HG03196 (cell line): Measurements from ENCODE around the gene ABLIM2.

Experiments used
- ATAC-seq: cut with Tn5 transposase; IDR thresholded peaks from one replicate; pipeline ENCODE4 v1.9.1; 2021; ENCODE audit not compliant: unreplicated experiment

The ABLIM2 gene

DNA sequence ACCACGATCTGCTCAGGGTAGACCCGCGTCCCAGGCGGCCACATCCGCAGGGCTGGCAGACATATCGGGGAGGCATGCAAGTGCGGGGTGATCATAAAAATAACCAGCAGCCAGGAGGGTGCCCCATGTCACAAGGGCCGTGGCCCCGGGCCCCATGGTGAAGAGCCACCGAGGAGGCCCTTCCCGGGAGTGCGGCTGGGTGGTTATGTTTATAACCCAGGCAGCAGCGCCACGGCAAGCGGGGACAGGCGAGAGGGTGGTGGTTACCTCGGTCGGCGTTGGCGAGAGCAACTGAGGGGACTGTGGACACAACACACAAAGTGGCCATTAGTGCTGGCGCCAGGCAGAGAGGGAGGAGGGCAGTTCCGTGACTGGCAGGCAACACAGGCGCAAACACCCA is 126.2 kb downstream of the ABLIM2 start:
- ATAC-seq, result no peak

DNA sequence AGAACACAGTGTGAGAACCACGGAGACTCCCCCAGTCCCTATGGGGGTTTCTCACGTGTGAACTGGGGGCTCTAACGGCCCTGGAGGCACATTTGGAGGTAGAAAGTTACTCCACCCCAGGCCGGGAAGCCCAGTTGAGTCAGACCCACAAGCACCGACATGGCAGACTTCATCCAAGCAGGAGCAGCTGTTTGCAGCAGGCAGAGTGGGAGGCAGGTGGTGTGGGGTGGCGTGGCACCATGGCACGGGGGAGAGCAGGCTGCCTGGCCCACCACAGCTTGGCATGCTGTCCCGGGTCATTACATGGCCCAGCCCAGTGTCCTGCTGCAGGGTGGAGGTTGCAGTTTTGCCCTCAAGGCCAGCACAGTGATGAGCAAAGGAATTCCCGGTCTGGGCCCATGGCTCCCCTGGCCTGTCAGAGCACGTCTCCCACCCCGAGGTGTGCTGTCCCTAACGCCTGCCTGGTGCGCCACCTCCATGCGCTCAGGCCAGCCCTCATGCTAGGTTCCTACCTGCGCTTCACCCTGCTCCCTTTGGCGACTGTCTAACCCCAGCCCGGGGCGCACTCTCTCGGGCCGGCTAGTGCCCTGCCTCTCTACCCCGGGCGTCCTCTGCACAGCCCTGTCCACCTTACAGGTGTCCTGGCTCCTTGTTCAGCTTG is 128.4 kb downstream of the ABLIM2 start:
- ATAC-seq, result no peak

DNA sequence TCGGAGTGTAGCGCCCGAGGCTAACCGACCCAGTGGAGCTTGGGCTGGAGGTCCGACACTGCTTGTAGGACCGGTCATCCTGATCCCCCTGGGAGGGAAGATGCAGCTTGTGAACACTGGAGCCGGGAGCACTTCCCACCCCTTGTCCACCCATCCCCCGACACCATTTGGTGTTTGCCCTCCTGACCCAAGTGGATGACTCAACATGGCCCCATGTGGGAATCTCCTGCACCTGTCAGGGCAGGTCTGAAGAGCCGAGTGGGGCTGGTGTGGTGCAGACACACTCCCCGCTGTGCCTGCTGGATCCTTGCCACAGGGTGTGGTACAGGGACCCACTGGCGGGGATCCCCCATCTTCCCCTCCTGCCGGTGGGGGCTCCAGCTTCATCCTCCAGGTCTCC is 128.9 kb downstream of the ABLIM2 start:
- ATAC-seq, result no peak

DNA sequence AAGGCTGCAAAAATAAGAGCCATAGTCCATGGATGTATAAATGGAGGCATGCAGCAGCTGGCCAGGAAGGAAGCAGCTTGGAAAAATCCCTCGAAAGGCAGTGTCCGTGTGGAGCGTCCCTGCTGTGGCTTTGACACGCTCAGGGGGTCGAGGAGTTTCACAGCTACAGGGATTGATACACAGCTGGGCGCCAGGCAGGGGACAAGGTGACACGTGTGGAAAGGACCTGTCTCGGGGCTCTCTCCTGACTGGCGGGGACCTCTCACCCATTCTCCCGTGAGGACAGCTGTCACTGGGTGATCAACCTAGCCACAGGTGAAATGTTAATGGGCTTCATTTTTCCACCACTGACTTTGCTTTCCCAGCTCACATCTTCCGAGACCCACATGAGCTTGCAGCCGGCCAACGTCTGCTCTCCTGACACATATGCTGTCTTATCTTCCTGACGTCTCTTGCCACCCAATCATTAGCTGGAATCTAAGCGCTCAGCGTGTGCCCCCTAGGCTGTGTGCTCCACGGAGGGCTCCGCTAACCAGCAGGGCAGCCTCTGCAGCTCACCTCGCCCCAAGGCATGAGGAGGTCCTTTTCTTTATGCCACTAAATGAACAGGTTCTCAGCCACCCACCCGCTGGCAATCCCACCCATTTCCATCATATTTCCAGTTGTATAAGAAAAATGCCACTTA is 129.6 kb downstream of the ABLIM2 start:
- no peak for ATAC-seq

DNA sequence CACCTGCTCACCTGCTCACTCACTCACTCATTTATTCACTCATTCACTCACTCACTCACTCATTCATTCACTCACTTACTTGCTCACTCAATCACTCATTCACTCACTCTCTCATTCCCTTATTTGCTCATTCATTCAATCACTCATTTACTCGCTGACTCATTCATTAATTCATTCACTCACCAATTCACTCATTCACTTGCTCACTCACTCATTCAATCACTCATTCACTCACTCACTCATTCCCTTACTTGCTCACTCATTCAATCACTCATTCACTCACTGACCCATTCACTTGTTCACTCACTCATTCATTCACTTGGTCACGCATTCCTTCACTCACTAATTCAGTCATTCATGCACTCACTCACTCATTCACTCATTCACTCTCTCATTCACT is 130.2 kb downstream of the ABLIM2 start:
- no peak for ATAC-seq

DNA sequence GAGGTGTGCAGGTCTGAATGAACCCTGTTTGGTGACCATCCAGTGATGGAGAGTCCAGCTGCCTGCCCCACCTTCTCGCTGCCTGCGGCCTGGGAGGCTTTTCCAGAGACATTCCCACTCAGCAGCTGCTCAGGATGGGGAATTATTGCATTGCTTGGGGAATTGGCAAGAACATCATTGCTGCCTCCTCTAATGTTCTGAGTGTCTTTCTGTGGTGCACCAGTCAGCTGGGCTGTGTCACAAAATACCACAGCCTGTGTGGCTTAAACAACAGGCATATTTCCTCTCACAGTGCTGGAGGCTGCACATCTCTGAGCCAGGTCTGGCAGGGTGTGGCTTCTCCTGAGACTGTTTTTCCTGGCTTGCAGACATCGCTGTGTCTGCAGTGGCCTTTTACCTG is 132.2 kb downstream of the ABLIM2 start:
- ATAC-seq, result no peak

DNA sequence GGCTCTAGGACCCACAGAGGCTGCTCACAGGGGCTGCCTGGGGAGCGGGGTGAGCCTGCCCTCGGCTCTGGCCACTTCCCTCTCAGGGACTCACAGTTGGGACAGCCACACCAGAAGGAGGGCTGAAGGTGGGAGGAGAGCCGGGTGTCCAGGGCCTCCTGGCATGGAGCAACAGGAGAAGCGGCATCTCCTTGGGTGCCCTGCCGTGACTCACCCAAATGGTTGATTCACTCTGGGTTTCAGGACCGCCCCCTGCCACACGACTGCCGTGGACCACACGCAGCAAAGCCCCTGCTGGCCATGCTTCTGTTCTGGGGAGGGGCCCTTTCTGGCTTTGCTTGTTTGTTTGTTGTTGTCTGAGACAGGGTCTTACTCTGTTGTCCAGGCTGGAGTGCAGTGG is 132.9 kb downstream of the ABLIM2 start:
- ATAC-seq, result no peak

DNA sequence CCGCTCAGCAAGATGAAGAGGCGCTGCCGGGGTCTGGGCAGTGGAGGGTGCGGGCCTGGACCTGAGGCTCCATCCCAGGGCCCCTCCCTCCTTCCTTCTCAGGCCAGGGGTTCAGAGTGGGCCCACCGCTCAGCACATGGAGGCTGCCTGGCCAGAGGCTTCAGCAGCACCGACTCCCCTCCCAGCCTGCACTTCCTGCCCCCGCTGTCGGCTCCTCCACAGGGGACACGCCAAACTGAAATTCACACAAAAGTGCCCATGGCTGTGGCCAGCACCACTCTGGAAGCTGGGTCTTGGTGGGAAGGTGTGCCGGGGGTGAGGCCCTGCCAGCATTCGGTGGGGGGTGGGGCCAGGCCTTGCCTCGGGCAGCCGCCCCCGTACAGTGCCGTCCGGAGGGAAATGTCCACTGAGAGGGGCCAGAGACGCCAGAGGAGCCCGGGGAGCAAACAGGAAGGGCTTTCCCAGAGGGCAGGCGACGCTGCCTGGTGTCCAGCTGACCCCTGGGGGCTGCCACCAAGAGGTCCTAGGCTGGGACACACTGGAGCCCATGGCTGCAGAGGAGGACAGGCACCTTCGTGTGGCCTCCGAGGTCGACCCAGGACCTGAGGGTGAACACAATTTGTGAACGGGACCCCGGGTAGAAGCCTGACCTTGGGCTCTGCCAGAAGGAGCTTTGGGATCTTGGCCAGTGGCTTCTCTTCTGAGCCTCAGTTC is 134.4 kb downstream of the ABLIM2 start:
- no peak for ATAC-seq

DNA sequence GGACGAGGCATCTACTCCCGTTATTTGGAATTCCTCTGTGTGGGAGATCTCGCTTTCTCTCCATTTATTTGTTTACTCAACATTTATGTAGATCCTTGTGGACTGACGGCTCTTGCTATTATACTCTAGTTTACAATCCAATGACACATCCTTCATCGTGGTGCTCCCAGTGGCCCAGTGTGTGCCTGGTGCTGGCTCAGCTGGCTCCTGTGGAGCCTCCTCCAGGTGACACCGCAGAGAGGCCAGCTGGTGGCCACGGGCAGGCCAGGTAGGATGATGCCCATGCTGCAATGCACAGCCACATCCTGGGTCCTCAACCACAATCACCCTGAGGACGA is 134.9 kb downstream of the ABLIM2 start:
- ATAC-seq, result no peak

DNA sequence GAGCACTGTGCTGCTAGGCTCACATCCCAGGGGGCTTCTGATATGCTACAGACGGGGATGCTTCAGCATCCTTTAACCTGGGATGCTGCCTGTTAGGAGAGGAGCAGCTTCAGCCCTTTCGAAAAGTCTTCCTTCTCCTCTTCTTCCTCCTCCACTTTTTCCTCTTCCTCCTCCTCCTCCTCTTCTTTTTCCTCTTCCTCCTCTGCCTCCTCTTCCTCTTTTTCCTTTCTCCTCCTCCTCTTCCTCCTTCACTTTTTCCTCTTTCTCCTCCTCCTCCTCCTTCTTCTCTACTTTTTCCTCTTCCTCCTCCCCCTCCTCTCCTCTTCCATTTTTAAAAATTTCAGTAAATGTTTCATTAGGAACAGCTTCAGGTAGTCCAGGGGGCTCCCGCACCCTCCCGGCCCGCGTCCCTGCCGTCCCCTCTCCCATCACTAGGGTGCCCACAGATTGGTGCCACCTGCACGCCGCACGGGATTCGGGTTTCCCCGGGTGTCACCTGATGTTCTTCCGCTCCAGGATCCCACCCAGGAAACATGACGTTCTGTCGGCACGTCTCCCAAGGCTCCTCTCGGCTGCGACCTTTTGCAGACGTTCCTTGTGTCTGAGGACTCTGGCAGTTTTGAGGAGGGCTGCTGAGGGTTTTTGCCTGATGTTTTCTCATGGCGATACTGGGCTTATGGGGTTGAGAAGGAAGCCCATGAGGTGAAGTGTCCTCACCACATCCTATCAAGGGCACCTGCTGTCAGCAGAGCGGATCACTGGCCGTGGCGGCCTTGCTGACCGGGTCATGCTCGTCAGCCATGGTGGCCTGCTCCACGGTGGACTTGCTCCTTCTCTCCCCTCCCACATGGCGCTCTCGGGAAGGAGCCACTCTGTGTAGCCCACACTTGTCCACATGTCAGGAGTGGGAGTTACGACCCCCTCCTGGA is 135.6 kb downstream of the ABLIM2 start:
- ATAC-seq, result no peak

DNA sequence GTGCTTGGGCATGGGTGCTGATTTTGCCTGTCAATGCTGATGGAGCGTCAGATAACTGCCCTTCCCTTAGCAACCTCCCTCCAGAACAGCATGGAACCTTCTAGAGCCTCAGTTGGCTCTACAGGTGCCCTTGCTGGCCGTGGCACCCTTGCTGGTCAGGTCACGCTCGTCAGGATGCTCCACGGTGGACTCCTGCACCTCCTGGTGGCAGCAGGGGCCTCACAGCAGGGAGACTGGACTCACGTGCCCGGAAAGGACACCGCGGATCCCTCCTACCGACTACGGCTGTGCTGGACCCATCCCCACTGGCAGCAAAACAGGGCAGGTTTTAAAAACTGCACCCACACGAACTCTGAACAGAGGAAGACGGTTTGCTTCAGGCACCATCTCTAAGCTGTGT is 136.8 kb downstream of the ABLIM2 start:
- ATAC-seq, result no peak

DNA sequence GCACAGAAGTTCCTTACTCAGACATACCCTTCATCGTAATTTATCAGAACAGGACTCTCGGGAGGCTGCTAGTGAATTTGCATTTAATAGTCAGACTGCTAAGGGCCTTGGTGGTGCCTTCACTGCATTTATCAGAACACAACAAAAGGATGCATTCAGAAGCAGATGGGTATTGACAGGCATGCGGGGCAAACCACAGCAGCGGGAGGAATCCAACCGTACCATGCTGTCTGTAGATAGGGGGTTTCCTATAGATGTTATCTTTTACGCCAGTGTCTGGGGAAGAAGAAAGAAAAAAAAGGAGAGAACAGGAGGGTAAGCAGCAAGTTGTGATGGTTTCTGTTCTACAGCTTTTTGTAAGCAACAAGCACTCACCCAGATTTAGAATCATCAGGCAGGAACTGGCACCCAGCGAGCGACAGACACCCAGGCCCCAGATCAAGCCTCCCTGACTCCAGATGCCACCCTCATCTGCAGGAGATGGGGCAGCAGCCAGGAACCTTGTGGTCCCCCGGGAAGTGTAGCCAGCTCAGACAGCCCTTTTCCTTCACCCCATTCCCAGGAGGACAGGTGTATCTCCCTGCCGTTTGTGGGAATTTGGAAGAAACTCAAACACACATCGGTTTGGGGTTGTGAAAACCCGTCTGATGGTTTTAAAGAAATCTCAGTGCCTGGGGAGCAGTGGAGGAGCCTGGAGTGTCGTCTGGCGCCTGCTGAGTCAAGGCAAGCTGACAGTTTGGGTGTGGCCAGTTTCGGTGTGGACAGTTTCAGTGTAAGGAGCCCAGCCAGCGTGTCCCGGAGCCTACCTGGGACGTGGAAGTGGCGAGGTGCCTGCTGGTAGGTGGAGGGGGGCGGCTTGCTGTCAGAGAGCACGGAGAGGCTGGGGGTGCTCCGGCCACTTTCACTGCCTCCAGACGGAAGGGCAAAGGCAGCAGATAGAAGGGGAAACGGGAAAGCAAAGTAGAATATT is 138.9 kb downstream of the ABLIM2 start:
- no peak for ATAC-seq

DNA sequence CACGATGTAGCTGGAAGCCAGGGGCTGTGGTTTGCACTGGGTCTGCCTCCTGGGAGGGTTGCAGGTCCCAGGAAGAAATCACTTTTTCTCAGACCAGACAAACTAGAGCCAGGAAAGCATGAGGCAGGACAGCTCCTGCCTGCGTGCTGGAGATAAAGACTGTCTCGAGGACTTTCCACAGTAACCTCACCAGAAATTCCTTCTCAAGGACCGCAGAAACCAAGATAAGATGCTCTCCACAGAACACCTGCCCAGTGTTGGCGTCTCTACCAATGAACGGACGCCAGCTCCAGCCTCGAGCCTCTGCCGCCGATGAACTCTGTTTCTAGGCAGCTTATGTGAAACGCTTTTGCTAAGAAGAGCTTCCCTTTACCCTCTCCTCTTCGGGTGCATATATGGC is 142.1 kb downstream of the ABLIM2 start:
- ATAC-seq, result no peak

DNA sequence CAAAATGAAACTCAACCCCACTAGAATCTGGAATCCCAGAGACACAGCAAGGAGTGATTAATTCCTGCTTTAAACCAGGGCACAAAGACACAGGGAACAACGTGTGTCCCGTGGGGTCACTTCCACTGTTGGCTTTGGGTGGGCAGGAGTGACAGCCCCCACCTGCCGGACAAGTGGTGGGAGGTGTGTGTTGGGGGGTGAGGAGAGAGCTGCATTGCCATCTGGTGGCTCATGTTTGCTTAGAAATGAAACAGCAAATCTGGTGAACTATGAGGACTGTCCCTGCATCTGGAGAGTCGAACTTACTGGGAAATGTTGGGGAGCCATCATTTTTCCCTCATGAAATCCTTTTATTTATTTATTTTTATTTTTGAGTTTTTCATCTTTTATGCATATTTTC is 143.1 kb downstream of the ABLIM2 start:
- no peak for ATAC-seq

DNA sequence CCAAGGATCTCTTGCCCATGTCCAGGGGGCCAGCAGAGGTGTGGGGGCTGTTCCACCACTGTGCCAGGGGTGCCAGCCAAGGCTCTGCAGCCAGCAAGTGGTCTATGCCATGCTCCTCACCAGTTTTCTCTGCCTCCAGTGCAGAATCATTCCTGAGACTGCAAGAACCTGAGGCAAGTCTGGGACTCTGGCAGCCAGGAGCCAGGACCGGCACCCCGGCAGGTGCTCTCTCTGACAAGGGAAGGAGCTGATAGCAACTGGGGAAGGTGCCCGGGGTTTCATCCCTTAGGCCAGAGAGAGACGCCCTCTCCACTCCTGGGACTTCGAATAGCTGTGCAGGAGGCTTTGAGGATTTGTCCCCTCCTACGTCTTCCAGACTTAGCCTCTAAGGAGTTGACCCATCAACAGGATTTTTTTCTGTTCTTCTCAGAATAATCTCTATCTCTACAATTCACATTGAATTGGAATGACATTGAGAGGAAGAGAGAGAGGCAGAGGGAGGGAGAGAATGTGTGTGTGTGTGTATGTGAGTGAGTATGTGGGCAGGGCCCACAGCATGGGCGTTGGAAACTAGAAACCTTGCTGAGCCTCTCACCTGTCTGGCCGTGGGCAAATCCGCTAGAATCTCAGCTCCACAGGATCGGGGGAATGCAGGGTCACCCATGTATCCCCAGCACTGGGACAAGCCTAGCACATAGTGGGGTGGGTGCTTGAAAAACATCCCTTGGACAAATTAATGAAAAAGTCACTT is 144.5 kb downstream of the ABLIM2 start:
- ATAC-seq, result no peak

DNA sequence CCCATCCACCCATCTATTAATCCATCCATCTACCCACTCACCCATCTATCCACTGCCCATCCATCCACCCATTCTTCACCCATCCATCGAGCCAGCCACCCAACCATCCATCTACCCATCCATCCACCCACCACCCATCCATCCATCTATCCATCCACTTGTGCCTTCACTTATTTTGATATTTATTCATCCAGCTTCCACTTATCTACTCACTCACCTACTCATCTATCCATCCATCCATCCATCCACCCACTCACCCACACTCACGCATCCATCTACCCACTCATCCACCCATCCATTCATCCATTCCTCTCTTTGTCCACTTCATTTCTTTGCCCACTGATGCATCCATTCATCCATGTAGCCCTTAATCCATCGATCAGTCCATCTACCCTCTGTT is 146.1 kb downstream of the ABLIM2 start:
- no peak for ATAC-seq

DNA sequence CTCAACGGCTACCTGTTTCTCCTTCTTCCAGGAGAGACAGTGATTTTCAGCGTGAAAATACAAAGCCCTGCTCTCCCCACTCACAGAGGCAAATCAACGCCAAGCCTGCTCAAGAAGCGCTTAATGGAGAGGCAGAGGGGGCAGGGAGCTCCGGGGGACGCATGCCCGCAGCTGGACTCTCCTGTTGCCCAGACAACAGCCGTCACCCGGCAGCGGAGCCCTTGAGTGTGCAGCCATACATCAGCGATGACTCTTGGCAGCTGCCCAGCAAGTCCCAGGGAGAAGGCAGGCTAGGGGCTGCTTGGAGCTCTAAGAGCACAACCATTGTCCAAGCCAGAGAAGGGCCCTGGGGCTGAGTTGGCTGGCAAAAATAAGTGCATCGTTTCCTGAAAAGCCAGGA is 148.0 kb downstream of the ABLIM2 start:
- no peak for ATAC-seq

DNA sequence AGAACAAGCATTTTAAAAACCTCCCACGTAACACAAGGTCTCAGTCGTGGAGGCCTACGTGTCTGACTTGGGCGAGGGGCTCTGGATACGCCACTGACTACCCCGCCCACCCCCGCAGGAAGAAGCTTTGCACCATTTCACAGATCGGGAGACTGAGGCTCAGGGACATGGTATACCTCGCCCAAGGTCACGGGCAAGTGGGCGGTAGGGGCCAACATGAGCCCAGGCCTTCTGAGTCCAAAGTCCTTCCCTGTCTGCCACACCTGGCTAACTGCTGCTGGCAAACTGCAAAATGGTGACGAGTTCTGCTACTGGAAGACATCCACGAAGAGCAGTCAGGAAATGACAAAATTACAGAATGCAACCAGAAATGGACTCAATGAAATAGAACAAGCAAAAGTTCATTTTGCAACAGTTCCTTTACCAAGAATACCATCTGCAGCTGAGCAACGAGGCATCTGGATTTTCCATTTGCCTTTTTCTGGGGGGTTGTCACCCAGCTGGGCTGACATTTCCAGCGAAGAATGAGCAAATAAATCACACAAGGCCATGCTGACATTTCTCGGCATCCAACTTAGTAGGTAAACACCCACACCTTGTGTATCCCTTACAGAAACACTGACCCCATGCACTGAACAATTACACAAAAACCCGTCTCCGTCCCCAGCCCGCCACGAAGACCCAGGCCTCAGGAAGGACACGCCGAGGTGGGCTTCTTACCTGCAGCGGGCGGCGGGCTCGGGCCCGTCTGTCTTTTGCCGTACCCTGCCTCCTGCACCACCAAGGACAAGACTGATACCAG is 148.7 kb downstream of the ABLIM2 start:
- ATAC-seq, result no peak

DNA sequence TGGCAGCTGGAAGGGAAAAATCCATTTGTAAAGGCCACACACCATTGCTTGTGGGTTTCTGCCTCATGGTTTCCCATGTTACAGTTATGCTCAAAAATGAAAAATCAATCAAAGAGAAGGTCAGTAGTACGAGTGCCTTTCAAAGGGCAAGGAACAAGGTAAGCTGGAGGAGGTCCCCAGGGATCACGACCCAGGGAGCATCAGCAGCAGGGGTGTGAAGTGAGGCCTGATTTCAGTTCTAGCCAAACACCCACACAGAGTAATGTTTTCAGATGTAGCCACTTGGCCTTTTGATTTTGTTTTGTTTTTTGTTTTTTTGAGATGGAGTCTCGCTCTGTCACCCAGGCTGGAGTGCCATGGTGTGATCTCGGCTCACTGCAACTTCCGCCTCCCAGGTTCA is 149.5 kb downstream of the ABLIM2 start:
- no peak for ATAC-seq
